Sigmoid colon (tissue), 7 donors: Measurements from ENCODE around the gene ASAP2. TPM values are rescaled to one million over a fixed set of nuclear protein-coding genes. Genes with fewer than 3 reads are reported as not detected.

ENCODE experiments used
- DNase-seq: peaks from one replicate; pipeline ENCODE4 v3.0.0-alpha.2; 2019
- H3K27ac ChIP-seq, 4 donors: fragments of 200-600 bp; sonication (generic); one replicate each; pipeline ENCODE4 v1.5.1; 2016 to 2019; ENCODE audit warnings: mild to moderate bottlenecking in 1 of 4
- H3K27me3 ChIP-seq, 3 donors: fragments of 200-600 bp; sonication (generic); one replicate each; pipeline ENCODE4 v1.5.1; 2019; ENCODE audit warnings: mild to moderate bottlenecking in 1 of 3
- H3K36me3 ChIP-seq, 4 donors: fragments of 200-600 bp; sonication (generic); one replicate each; pipeline ENCODE4 v1.5.1; 2016 to 2019
- H3K4me1 ChIP-seq, 4 donors: fragments of 200-600 bp; sonication (generic); one replicate each; pipeline ENCODE4 v1.5.1; 2017 to 2019
- H3K4me3 ChIP-seq, 4 donors: fragments of 200-600 bp; sonication (generic); one replicate each; pipeline ENCODE4 v1.5.1; 2017 to 2019; ENCODE audit warnings: mild to moderate bottlenecking in 2 of 4, moderate library complexity in 1 of 4
- H3K9me3 ChIP-seq, 4 donors: fragments of 200-600 bp in 3 of 4; sonication (generic) in 3 of 4; one replicate each; pipeline versions ENCODE4 v1.5.1 to v1.6.1; 2013 to 2019
- CTCF ChIP-seq, 4 experiments: fragments of 450-650 bp in 3 of 4; fragments of 200-600 bp in 1 of 4; IDR thresholded peaks; one replicate each; pipeline ENCODE4 v1.5.1; 2016 to 2019; ENCODE audit warnings: antibody characterized with exemption in 4 of 4, mild to moderate bottlenecking in 3 of 4, moderate library complexity in 2 of 4
- EP300 ChIP-seq, 4 donors: sonication (generic); formaldehyde crosslinking; IDR thresholded peaks; one replicate each; pipeline ENCODE4 v1.6.1; 2017; ENCODE audit warnings: antibody characterized with exemption in 4 of 4
- POLR2A ChIP-seq, 2 donors: fragments of 450-650 bp; IDR thresholded peaks; one replicate each; pipeline ENCODE4 v1.6.1; 2016; ENCODE audit warnings: antibody characterized with exemption in 2 of 2, mild to moderate bottlenecking in 2 of 2, moderate library complexity in 2 of 2
- POLR2AphosphoS5 ChIP-seq, 4 donors: sonication (generic); formaldehyde crosslinking; IDR thresholded peaks; one replicate each; pipeline ENCODE4 v1.6.1; 2017; ENCODE audit warnings: antibody characterized with exemption in 4 of 4
- WGBS, 2 donors: extraction: QIAGEN DNeasy Blood & Tissue Kit; methylation state at CpG; one replicate each; pipeline ENCODE4 v1.1.7; 2013; 5-methylcytosine and 5-hydroxymethylcytosine counted together
- intact Hi-C: fragments of 100-400 bp; cut with DNase I; formaldehyde crosslinking; loops from one replicate; pipeline ENCODE4 v1.15.1; 2023
- polyA plus RNA-seq, 3 donors: library from polyadenylated mRNA; stranded (reverse); fragments of 200-250 nt; gene quantifications; one replicate each; pipeline ENCODE4 v1.2.3, GENCODE V29; 2013
- total RNA-seq, 4 donors: library from RNA; depleted of rRNA; stranded (reverse); fragments of >200 nt; gene quantifications; one replicate each; pipeline ENCODE4 v1.1.0, GENCODE V29; 2016
- donor health status: healthy with polysubstance abuse.
- donor health status: Bipolar disorder and iron deficiency.
- donor health status: healthy.

The ASAP2 gene
- total and polyA plus RNA-seq, 7 donors: 15.1 to 56.5 (median 25.8) TPM

DNA sequence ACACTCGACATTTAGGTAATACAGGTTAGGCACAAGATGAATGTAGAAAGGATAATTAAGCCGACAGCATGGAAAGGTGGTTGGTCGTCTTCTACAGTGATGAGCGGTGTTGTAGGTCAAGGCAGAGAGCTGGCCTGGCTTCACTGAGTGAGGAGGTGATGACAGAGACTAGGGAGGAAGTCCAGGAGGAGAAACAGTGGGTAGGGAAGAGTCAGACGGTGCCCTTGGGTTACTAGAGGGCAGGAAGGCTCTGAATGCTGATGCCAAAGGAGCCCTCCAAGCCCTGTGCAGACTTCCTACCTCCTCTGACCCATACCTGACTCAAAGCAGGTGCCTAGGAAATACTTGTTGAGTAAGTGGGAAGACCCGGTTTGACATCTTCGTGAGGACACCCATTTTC is 116.0 kb downstream of the ASAP2 start:
- no peak for DNase-seq
- Histone ChIP-seq H3K27ac (no peak overlapping the region), H3K9me3 (no peaks in the 10 kb centered on the region), H3K4me3 (no peak overlapping the region), H3K27me3 (no peaks in the 10 kb centered on the region), H3K36me3 (peaks cover 0 to 22% (median 0%) of the 10 kb centered on the region in 4 donors), H3K4me1 (peaks cover 0 to 30% (median 24%) of the 10 kb centered on the region in 4 donors)
- intact Hi-C loops: no loop called here
- 92% methylated on average over 7 of the region's 7 CpGs for WGBS, 2 donors
- no peak for TF ChIP-seq POLR2A (IDR thresholded peaks at IDR 0.05)
- TF ChIP-seq POLR2AphosphoS5 (IDR thresholded peaks at IDR 0.05): no peak
- TF ChIP-seq EP300 (IDR thresholded peaks at IDR 0.05): no peak
- TF ChIP-seq CTCF (IDR thresholded peaks at IDR 0.05): no peak

- WGBS, 2 donors: 80 to 91% methylated on average over 3 of the region's 3 CpGs
Measured at GRCh38 chr2:9325428-9325827, 118.8 kb downstream of the ASAP2 start.

DNA sequence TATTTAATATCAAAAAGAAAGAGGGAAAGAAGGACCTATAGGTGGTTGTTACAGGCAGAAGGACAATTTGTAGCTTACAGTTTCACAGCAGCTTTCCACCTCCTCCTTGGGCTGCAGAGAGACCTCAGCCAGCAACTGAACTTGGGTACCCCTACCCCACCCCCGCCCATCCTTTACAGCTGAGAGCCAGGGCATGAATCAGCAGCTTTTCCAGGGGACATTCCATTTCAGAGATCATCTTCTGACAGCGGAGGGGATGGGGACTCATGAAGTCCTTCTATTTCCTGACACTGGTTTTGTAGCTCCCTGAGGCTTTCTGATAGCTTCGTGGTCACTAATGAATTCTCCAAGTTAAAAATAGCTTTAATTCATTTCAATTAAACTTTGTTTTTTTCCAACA is 120.4 kb downstream of the ASAP2 start:
- peak overlapping the region in 1 of 4 donors; percentile 29 for H3K27ac ChIP-seq
- H3K27me3 ChIP-seq: no peaks in the 10 kb centered on the region
- H3K36me3 ChIP-seq: peaks cover 0 to 37% (median 0%) of the 10 kb centered on the region in 4 donors
- TF ChIP-seq EP300 (IDR thresholded peaks at IDR 0.05) (no peak), POLR2AphosphoS5 (IDR thresholded peaks at IDR 0.05) (no peak), POLR2A (IDR thresholded peaks at IDR 0.05) (no peak), CTCF (IDR thresholded peaks at IDR 0.05) (no peak)
- H3K4me3 ChIP-seq: no peak overlapping the region
- peaks cover 0 to 21% (median 13%) of the 10 kb centered on the region in 4 donors for H3K4me1 ChIP-seq
- no peaks in the 10 kb centered on the region for H3K9me3 ChIP-seq
- DNase-seq: no peak
- intact Hi-C loops: no loop called here
- 67 to 86% methylated on average over 3 of the region's 3 CpGs for WGBS, 2 donors

More at GRCh38 chr2:9325428-9325827, 118.8 kb downstream of the ASAP2 start:
- TF ChIP-seq POLR2AphosphoS5 (IDR thresholded peaks at IDR 0.05) (no peak), EP300 (IDR thresholded peaks at IDR 0.05) (no peak), POLR2A (IDR thresholded peaks at IDR 0.05) (no peak), CTCF (IDR thresholded peaks at IDR 0.05) (no peak)
- intact Hi-C loops: no loop called here
- no peaks in the 10 kb centered on the region for H3K9me3 ChIP-seq
- peaks cover 0 to 37% (median 0%) of the 10 kb centered on the region in 4 donors for H3K36me3 ChIP-seq
- H3K27me3 ChIP-seq: no peaks in the 10 kb centered on the region
- peaks cover 0 to 21% (median 12%) of the 10 kb centered on the region in 4 donors for H3K4me1 ChIP-seq
- DNase-seq: no peak
- H3K27ac ChIP-seq: no peak overlapping the region
- H3K4me3 ChIP-seq: no peak overlapping the region

DNA sequence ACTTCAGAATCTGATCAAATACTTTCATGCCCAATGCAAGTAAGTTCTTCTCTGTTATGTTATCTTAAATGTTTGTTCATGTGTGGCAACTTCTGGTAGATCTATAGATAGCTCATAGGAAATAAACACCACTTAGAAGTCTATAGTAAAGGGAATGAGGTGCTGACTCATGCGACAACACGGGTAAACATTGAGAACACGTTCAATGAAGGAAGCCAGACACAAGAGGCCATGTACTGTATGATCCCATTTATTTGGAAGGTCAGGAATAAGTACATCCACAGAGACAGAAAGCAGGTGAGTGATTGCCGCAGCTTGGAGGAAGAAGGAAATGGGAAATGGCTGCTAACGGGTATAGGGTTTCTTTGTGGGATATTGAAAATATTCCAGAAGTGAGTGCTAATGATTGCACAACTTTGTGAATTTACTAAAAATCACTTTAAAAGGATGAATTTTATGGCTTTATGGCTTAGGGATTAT is 121.3 kb downstream of the ASAP2 start:
- no peaks in the 10 kb centered on the region for H3K27me3 ChIP-seq
- H3K4me1 ChIP-seq: peaks cover 0 to 30% (median 13%) of the 10 kb centered on the region in 4 donors
- TF ChIP-seq EP300 (IDR thresholded peaks at IDR 0.05) (no peak), POLR2A (IDR thresholded peaks at IDR 0.05) (no peak), CTCF (IDR thresholded peaks at IDR 0.05) (no peak), POLR2AphosphoS5 (IDR thresholded peaks at IDR 0.05) (peak in 3 of 4 donors; percentile 26 to 48 (median 33))
- peak overlapping the region in 2 of 4 donors; percentile 29 to 32 for H3K27ac ChIP-seq
- H3K36me3 ChIP-seq: peaks cover 0 to 35% (median 0%) of the 10 kb centered on the region in 4 donors
- 60 to 74% methylated on average over 5 of the region's 5 CpGs for WGBS, 2 donors
- DNase-seq: no peak
- no peak overlapping the region for H3K4me3 ChIP-seq
- intact Hi-C loops: no loop called here
- no peaks in the 10 kb centered on the region for H3K9me3 ChIP-seq

DNA sequence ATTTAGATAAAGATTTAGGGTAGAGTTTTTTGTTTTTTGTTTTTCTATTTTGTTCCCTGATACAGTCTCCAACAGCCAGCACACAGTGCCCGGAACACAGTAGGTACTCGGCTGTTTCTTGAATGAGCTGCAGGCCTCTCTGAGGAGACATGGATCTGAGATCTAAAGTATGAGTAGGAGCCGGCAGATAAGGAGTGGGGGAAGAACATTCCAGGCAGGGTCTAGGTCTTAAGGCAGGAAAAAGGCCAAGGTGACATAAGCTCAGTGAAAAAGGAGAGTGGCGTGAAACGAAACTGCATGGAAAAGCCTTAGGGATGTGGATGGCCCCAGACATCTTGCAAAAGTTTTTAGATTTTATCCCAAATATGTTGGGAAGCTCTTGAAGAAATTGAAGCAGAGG is 122.3 kb downstream of the ASAP2 start:
- TF ChIP-seq CTCF (IDR thresholded peaks at IDR 0.05) (no peak), POLR2A (IDR thresholded peaks at IDR 0.05) (no peak), EP300 (IDR thresholded peaks at IDR 0.05) (no peak), POLR2AphosphoS5 (IDR thresholded peaks at IDR 0.05) (no peak)
- Histone ChIP-seq H3K4me1 (peaks cover 0 to 39% (median 13%) of the 10 kb centered on the region in 4 donors), H3K4me3 (no peak overlapping the region), H3K36me3 (peaks cover 0 to 25% (median 0%) of the 10 kb centered on the region in 4 donors), H3K27me3 (no peaks in the 10 kb centered on the region), H3K9me3 (no peaks in the 10 kb centered on the region), H3K27ac (no peak overlapping the region)
- intact Hi-C loops: no loop called here
- 92 to 93% methylated on average over 5 of the region's 5 CpGs for WGBS, 2 donors
- no peak for DNase-seq
